SK-N-SH (cell line): ENCODE measurements around the gene SAA4. TPM values are rescaled to one million over a fixed set of nuclear protein-coding genes. Genes with fewer than 3 reads are reported as not detected.

Source experiments
- CTCF ChIA-PET: fragments of 300-600, 350-600 bp; formaldehyde crosslinking; extraction: SDS; loops from one replicate; lab custom pipeline; 2021; lab: Yijun Ruan, JAX
- POLR2A ChIA-PET: fragments of 350-600 bp; sonication (Branson Sonifier 250); formaldehyde crosslinking; extraction: SDS; loops from one replicate; lab custom pipeline; 2020; ENCODE audit warnings: antibody characterized with exemption, inconsistent platforms; lab: Yijun Ruan, JAX
- DNase-seq: peaks from one replicate; pipeline ENCODE4 v3.0.0; 2012
- H2AFZ ChIP-seq: fragments of 200-600 bp; sonication (generic); 2 replicates; pipeline ENCODE4 v1.8.1; 2016; ENCODE audit warnings: antibody characterized with exemption, mild to moderate bottlenecking, low read depth
- H3F3A ChIP-seq: fragments of 200-600 bp; sonication (generic); replicated peaks from 2 replicates; pipeline ENCODE3; 2016; ENCODE audit warnings: antibody characterized with exemption, mild to moderate bottlenecking; ENCODE audit not compliant: insufficient read depth
- H3K27ac ChIP-seq, 2 experiments: fragments of 200-500 bp in 1 of 2; fragments of 200-600 bp in 1 of 2; sonication (Bioruptor generic) in 1 of 2; sonication (generic), shearing (Covaris generic) in 1 of 2; 2 replicates each; pipeline versions ENCODE4 v1.5.1 to v1.6.1; 2014 to 2016; ENCODE audit warnings: low read depth in 2 of 2, inconsistent platforms in 1 of 2, low read length in 1 of 2, mild to moderate bottlenecking in 1 of 2, mixed read lengths in 1 of 2
- H3K27me3 ChIP-seq: fragments of 200-600 bp; sonication (generic), shearing (Covaris generic); 2 replicates; pipeline ENCODE4 v1.6.1; 2016; ENCODE audit warnings: mixed run types; ENCODE audit not compliant: insufficient read depth
- H3K36me3 ChIP-seq, 2 experiments: fragments of 200-500 bp in 1 of 2; fragments of 200-600 bp in 1 of 2; sonication (Bioruptor generic) in 1 of 2; sonication (generic) in 1 of 2; replicated peaks in 1 of 2; 2 replicates each; pipeline versions ENCODE3 to v1.5.1; 2014 to 2016; ENCODE audit warnings: low read length in 1 of 2, mild to moderate bottlenecking in 1 of 2; ENCODE audit not compliant: insufficient read depth in 2 of 2, control insufficient read depth in 1 of 2
- H3K4me1 ChIP-seq, 2 experiments: fragments of 200-500 bp in 1 of 2; fragments of 200-600 bp in 1 of 2; sonication (Bioruptor generic) in 1 of 2; sonication (generic), shearing (Covaris generic) in 1 of 2; 2 replicates each; pipeline versions ENCODE4 v1.5.1 to v1.6.1; 2014 to 2016; ENCODE audit warnings: low read depth in 1 of 2, low read length in 1 of 2, mixed run types in 1 of 2; ENCODE audit not compliant: insufficient read depth in 2 of 2, control insufficient read depth in 1 of 2
- H3K4me2 ChIP-seq: fragments of 200-600 bp; sonication (generic), shearing (Covaris generic); 2 replicates; pipeline ENCODE4 v1.6.1; 2017; ENCODE audit warnings: mixed run types
- H3K4me3 ChIP-seq, 2 experiments: fragments of 200-500 bp in 1 of 2; fragments of 200-600 bp in 1 of 2; sonication (Bioruptor generic) in 1 of 2; sonication (generic), shearing (Covaris generic) in 1 of 2; 2 replicates each; pipeline versions ENCODE4 v1.5.1 to v1.8.1; 2014 to 2016; ENCODE audit warnings: low read depth in 2 of 2, inconsistent platforms in 1 of 2, low read length in 1 of 2, mild to moderate bottlenecking in 1 of 2, mixed read lengths in 1 of 2, moderate library complexity in 1 of 2
- H3K79me2 ChIP-seq: fragments of 200-600 bp; sonication (generic); 2 replicates; pipeline ENCODE4 v1.8.1; 2017; ENCODE audit warnings: mild to moderate bottlenecking; ENCODE audit not compliant: insufficient read depth
- H3K9ac ChIP-seq: fragments of 200-600 bp; sonication (generic); 2 replicates; pipeline ENCODE4 v1.6.1; 2017; ENCODE audit warnings: mixed run types
- H3K9me2 ChIP-seq: fragments of 200-600 bp; sonication (generic); 2 replicates; pipeline ENCODE4 v1.6.1; 2017; ENCODE audit warnings: mixed run types
- H3K9me3 ChIP-seq: fragments of 200-600 bp; sonication (generic); 2 replicates; pipeline ENCODE4 v1.6.1; 2017; ENCODE audit warnings: mixed run types, mild to moderate bottlenecking, moderate library complexity
- H4K20me1 ChIP-seq: fragments of 200-600 bp; sonication (generic); 2 replicates; pipeline ENCODE4 v1.6.1; 2017; ENCODE audit warnings: mild to moderate bottlenecking, mixed run types; ENCODE audit not compliant: insufficient read depth
- CHD2 ChIP-seq: fragments of 150-350 bp; IDR thresholded peaks from 2 replicates; pipeline ENCODE4 v1.6.1; 2018; ENCODE audit warnings: low read length; ENCODE audit not compliant: partially characterized antibody
- EP300 ChIP-seq, 2 experiments: IDR thresholded peaks; 2 replicates each; pipeline versions ENCODE4 v1.4.0 to v1.6.1; 2012; ENCODE audit warnings: borderline replicate concordance in 1 of 2, low read depth in 1 of 2, low read length in 1 of 2
- EZH2phosphoT487 ChIP-seq: fragments of 200-600 bp; sonication (generic); IDR thresholded peaks from 2 replicates; pipeline ENCODE4 v1.6.1; 2017; ENCODE audit warnings: low read depth, mixed run types, mild to moderate bottlenecking, antibody characterized with exemption, moderate library complexity, borderline replicate concordance
- FOXM1 ChIP-seq: IDR thresholded peaks from 2 replicates; pipeline ENCODE4 v1.4.0; 2012; ENCODE audit warnings: low read depth, mild to moderate bottlenecking
- GABPA ChIP-seq: IDR thresholded peaks from 2 replicates; pipeline ENCODE4 v1.4.0; 2012; ENCODE audit warnings: low read depth, mild to moderate bottlenecking
- JUND ChIP-seq: IDR thresholded peaks from 2 replicates; pipeline ENCODE4 v1.4.0; 2012
- MEF2A ChIP-seq: IDR thresholded peaks from 2 replicates; pipeline ENCODE4 v1.4.0; 2012; ENCODE audit warnings: low read depth, borderline replicate concordance
- NFIC ChIP-seq: IDR thresholded peaks from 2 replicates; pipeline ENCODE4 v1.4.0; 2012; ENCODE audit warnings: borderline replicate concordance
- RCOR1 ChIP-seq: fragments of 150-350 bp; IDR thresholded peaks from 2 replicates; pipeline ENCODE4 v1.6.1; 2017; ENCODE audit warnings: antibody characterized with exemption, low read length
- RFX5 ChIP-seq: IDR thresholded peaks from 2 replicates; pipeline ENCODE4 v1.6.1; 2012; ENCODE audit warnings: mild to moderate bottlenecking, improper control_type of control experiment, low read length
- RXRA ChIP-seq: IDR thresholded peaks from 2 replicates; pipeline ENCODE4 v1.4.0; 2012; ENCODE audit warnings: low read depth, mild to moderate bottlenecking, borderline replicate concordance
- SIN3A ChIP-seq: IDR thresholded peaks from 2 replicates; pipeline ENCODE4 v1.6.1; 2012; ENCODE audit warnings: low read depth, mild to moderate bottlenecking, low read length, moderate library complexity, borderline replicate concordance
- TEAD4 ChIP-seq: IDR thresholded peaks from 2 replicates; pipeline ENCODE4 v1.4.0; 2012; ENCODE audit warnings: mild to moderate bottlenecking, borderline replicate concordance; ENCODE audit not compliant: insufficient read depth
- YY1 ChIP-seq: IDR thresholded peaks from 2 replicates; pipeline ENCODE4 v1.4.0; 2012; ENCODE audit warnings: low read depth, mild to moderate bottlenecking
- whole genome bisulfite sequencing: methylation state at CpG from one replicate; pipeline ENCODE4 v1.1.6; 2017; ENCODE audit warnings: low lambda C conversion rate; 5-methylcytosine and 5-hydroxymethylcytosine counted together
- polyA plus RNA-seq, 3 experiments: library from polyadenylated mRNA; depleted of rRNA; stranded (reverse); fragments of >200 nt; gene quantifications; 2 replicates each; pipeline ENCODE4 v1.2.3, GENCODE V29; 2012
- TF ChIP-seq, protein P1 (sequence below): IDR thresholded peaks from 2 replicates; pipeline ENCODE4 v1.4.0; 2012; ENCODE audit warnings: low read depth
- TF ChIP-seq, protein P2 (sequence below): IDR thresholded peaks from 2 replicates; pipeline ENCODE4; 2012
- TF ChIP-seq, protein P3 (sequence below): IDR thresholded peaks from 2 replicates; pipeline ENCODE4 v1.6.1; 2012; ENCODE audit warnings: mild to moderate bottlenecking, low read depth, low read length, moderate library complexity
- TF ChIP-seq, protein P4 (sequence below): fragments of 150-350 bp; IDR thresholded peaks from 2 replicates; pipeline ENCODE4 v1.6.1; 2017; ENCODE audit warnings: antibody characterized with exemption, low read length, low read depth, borderline replicate concordance
- TF ChIP-seq, protein P5 (sequence below): fragments of 200-600 bp; sonication (generic); IDR thresholded peaks from 2 replicates; pipeline ENCODE4 v1.6.1; 2017; ENCODE audit warnings: antibody characterized with exemption, mild to moderate bottlenecking, moderate library complexity

SAA4 gene
- polyA plus RNA-seq, 1 of the 3 experiments (the other 2 are of a cell fraction): not detected

DNA sequence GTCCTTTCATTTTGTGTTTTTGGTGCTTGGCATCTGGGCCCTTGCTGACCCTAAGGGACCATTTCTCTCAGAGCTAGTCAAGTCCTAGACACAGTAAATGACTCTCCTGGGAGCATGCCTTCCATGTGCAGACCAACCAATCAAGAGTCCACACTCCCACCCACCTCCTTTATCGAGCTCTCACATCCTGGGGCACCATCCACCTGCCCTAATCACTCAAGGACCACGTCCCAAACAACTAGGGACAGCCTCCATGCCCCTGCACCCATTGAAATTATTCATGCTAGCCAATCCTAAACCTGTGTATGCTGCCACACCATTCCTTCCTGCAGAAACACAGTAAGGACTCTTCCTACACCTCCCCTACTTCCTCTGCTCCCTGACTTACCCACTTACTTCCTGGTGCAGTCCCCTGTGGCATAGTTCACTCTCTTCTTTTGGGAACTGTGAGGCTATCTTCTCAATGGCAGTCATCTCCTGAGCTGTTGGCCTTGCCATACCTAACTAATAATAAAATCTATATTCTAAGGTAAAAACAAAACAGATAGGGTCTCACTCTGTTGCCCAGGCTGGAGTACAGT lies 18.3 kb upstream of the SAA4 start:
- no peaks in the 10 kb centered on the region for H3K36me3 ChIP-seq
- ChIA-PET POLR2A (no interaction called here), CTCF (interaction anchor here (0.6 to 2.3 kb wide), 2 partner anchors 11 to 839 kb away, joined by 3 to 11 read pairs; no protein-coding TSS in a partner anchor)
- H3F3A ChIP-seq: no peaks in the 10 kb centered on the region
- H3K4me2 ChIP-seq: no peak overlapping the region
- no peak for DNase-seq
- no peaks in the 10 kb centered on the region for H4K20me1 ChIP-seq
- H3K9me3 ChIP-seq: no peaks in the 10 kb centered on the region
- H3K9ac ChIP-seq: no peak overlapping the region
- H3K4me1 ChIP-seq: no peaks in the 10 kb centered on the region
- H3K27me3 ChIP-seq: no peaks in the 10 kb centered on the region
- 21% methylated on average over 2 of the region's 2 CpGs for WGBS
- H3K4me3 ChIP-seq: no peak overlapping the region
- no peaks in the 10 kb centered on the region for H3K79me2 ChIP-seq
- no peak overlapping the region for H2AFZ ChIP-seq
- no peaks in the 10 kb centered on the region for H3K9me2 ChIP-seq
- no peak for TF ChIP-seq TEAD4
- TF ChIP-seq NFIC: no peak
- no peak for TF ChIP-seq JUND
- no peak for TF ChIP-seq YY1
- H3K27ac ChIP-seq: no peak overlapping the region

DNA sequence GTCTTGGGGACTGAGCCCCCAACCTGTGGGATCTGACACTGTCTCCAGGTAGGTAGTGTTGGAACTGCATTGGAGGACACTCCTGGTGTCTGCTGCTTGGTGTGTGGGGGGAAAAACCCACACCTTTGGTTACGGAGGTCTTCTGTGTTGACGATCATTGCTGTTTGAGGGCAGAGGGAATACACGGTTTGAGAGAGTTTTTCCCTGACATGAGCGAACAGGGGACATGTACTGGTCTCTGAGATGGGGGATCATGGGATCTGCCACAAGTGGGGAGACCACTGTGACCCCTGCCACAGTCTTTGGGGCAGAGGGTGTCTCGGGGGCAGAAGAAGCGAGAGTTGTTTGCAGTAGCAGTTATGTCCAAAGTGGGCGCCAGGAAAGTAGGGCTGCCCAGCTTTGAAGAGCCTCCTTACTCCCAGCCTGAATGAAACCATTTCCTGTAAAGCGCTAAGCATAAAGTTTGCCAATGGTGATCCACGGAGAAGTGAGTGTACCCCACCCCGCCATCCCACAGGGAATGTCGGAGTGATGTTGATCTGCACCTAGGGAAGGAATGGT lies 17.3 kb upstream of the SAA4 start:
- no peak for DNase-seq
- Histone ChIP-seq H3K9me2 (no peaks in the 10 kb centered on the region), H3K36me3 (no peaks in the 10 kb centered on the region), H3K9me3 (no peaks in the 10 kb centered on the region), H3K4me1 (no peaks in the 10 kb centered on the region), H3K9ac (no peak overlapping the region), H3K27ac (no peak overlapping the region), H3K4me2 (no peak overlapping the region), H3K27me3 (no peaks in the 10 kb centered on the region), H3K4me3 (no peak overlapping the region), H4K20me1 (no peaks in the 10 kb centered on the region), H3K79me2 (no peaks in the 10 kb centered on the region), H2AFZ (no peak overlapping the region), H3F3A (no peaks in the 10 kb centered on the region)
- no peak for TF ChIP-seq YY1
- no peak for TF ChIP-seq CHD2
- TF ChIP-seq EZH2phosphoT487: no peak
- TF ChIP-seq RFX5: no peak
- TF ChIP-seq, protein P1, sequence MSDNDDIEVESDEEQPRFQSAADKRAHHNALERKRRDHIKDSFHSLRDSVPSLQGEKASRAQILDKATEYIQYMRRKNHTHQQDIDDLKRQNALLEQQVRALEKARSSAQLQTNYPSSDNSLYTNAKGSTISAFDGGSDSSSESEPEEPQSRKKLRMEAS: no peak
- TF ChIP-seq, protein P2, sequence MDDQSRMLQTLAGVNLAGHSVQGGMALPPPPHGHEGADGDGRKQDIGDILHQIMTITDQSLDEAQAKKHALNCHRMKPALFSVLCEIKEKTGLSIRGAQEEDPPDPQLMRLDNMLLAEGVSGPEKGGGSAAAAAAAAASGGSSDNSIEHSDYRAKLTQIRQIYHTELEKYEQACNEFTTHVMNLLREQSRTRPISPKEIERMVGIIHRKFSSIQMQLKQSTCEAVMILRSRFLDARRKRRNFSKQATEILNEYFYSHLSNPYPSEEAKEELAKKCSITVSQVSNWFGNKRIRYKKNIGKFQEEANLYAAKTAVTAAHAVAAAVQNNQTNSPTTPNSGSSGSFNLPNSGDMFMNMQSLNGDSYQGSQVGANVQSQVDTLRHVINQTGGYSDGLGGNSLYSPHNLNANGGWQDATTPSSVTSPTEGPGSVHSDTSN: no peak
- no peak for TF ChIP-seq EP300 (IDR thresholded peaks at IDR 0.05; ENCODE audit: borderline replicate concordance in 1 of 2, low read depth in 1 of 2, low read length in 1 of 2)
- no peak for TF ChIP-seq JUND
- no peak for TF ChIP-seq FOXM1
- no peak for TF ChIP-seq RXRA
- no peak for TF ChIP-seq SIN3A
- TF ChIP-seq, protein P3, sequence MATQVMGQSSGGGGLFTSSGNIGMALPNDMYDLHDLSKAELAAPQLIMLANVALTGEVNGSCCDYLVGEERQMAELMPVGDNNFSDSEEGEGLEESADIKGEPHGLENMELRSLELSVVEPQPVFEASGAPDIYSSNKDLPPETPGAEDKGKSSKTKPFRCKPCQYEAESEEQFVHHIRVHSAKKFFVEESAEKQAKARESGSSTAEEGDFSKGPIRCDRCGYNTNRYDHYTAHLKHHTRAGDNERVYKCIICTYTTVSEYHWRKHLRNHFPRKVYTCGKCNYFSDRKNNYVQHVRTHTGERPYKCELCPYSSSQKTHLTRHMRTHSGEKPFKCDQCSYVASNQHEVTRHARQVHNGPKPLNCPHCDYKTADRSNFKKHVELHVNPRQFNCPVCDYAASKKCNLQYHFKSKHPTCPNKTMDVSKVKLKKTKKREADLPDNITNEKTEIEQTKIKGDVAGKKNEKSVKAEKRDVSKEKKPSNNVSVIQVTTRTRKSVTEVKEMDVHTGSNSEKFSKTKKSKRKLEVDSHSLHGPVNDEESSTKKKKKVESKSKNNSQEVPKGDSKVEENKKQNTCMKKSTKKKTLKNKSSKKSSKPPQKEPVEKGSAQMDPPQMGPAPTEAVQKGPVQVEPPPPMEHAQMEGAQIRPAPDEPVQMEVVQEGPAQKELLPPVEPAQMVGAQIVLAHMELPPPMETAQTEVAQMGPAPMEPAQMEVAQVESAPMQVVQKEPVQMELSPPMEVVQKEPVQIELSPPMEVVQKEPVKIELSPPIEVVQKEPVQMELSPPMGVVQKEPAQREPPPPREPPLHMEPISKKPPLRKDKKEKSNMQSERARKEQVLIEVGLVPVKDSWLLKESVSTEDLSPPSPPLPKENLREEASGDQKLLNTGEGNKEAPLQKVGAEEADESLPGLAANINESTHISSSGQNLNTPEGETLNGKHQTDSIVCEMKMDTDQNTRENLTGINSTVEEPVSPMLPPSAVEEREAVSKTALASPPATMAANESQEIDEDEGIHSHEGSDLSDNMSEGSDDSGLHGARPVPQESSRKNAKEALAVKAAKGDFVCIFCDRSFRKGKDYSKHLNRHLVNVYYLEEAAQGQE: no peak
- TF ChIP-seq, protein P4, sequence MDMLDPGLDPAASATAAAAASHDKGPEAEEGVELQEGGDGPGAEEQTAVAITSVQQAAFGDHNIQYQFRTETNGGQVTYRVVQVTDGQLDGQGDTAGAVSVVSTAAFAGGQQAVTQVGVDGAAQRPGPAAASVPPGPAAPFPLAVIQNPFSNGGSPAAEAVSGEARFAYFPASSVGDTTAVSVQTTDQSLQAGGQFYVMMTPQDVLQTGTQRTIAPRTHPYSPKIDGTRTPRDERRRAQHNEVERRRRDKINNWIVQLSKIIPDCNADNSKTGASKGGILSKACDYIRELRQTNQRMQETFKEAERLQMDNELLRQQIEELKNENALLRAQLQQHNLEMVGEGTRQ: no peak
- no peak for TF ChIP-seq RCOR1
- no peak for TF ChIP-seq GABPA
- TF ChIP-seq MEF2A: no peak
- TF ChIP-seq, protein P5, sequence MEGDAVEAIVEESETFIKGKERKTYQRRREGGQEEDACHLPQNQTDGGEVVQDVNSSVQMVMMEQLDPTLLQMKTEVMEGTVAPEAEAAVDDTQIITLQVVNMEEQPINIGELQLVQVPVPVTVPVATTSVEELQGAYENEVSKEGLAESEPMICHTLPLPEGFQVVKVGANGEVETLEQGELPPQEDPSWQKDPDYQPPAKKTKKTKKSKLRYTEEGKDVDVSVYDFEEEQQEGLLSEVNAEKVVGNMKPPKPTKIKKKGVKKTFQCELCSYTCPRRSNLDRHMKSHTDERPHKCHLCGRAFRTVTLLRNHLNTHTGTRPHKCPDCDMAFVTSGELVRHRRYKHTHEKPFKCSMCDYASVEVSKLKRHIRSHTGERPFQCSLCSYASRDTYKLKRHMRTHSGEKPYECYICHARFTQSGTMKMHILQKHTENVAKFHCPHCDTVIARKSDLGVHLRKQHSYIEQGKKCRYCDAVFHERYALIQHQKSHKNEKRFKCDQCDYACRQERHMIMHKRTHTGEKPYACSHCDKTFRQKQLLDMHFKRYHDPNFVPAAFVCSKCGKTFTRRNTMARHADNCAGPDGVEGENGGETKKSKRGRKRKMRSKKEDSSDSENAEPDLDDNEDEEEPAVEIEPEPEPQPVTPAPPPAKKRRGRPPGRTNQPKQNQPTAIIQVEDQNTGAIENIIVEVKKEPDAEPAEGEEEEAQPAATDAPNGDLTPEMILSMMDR: no peak
- no peak for TF ChIP-seq TEAD4
- ChIA-PET POLR2A (no interaction called here), CTCF (no interaction called here)
- 64% methylated on average over 11 of the region's 11 CpGs for WGBS
